Urothelium cell line (cell line): Measurements from ENCODE around the gene GLI3.

Experiments used
- DNase-seq: peaks from one replicate; pipeline ENCODE4 v3.0.0; 2011; ENCODE audit warnings: low spot score, mixed read lengths
- FAIRE-seq: peaks from 2 replicates; lab custom pipeline; 2011; peaks lifted over from hg19 to GRCh38; lab: Jason Lieb, UNC

The GLI3 gene

GRCh38 chr7:42085531-42085930, 151.5 kb downstream of the GLI3 start:
- DNase-seq (no peak), FAIRE-seq (no peak)

DNA sequence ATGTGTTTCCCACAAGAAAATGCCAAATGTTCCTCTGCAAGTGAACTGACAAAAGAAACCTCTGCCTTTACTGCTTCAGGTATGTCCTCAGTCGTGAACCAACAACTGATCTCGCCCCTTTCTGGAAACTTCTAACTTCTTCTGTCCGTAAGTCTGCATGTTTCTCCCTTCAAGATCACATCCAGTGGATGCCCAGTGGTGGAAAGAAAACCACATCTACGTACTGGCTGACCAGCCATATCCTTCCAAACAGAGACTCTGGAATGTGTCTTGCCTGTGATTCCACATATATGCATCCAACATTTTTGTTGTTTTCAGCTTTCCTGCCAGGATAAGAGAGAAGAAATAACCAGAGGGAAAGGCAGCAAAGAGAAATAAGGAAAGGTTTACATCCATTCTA, 152.7 kb downstream of the GLI3 start:
- DNase-seq (no peak), FAIRE-seq (no peak)

DNA sequence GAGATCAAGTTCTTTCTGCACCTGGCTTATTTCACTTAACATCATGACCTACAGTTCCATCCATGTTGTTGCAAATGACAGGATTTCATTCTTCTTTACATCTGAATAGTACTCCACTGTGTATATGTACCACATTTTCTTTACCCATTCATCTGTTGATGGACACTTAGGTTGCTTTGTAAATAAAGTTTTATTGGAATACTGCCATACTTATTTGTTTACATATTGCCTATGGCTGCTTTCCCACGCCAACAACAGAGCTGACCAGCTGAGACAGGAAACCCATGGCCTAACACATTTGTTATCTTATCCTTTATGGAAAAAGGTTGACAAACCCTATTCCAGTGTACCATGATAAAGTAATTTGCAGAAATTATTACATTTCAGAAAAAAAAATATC, 153.7 kb downstream of the GLI3 start:
- DNase-seq: no peak
- no peak for FAIRE-seq

- FAIRE-seq (no peak), DNase-seq (no peak)
Measured at GRCh38 chr7:42082144-42082543, 154.9 kb downstream of the GLI3 start.

GRCh38 chr7:42081671-42082070, 155.3 kb downstream of the GLI3 start:
- DNase-seq (no peak), FAIRE-seq (no peak)

DNA sequence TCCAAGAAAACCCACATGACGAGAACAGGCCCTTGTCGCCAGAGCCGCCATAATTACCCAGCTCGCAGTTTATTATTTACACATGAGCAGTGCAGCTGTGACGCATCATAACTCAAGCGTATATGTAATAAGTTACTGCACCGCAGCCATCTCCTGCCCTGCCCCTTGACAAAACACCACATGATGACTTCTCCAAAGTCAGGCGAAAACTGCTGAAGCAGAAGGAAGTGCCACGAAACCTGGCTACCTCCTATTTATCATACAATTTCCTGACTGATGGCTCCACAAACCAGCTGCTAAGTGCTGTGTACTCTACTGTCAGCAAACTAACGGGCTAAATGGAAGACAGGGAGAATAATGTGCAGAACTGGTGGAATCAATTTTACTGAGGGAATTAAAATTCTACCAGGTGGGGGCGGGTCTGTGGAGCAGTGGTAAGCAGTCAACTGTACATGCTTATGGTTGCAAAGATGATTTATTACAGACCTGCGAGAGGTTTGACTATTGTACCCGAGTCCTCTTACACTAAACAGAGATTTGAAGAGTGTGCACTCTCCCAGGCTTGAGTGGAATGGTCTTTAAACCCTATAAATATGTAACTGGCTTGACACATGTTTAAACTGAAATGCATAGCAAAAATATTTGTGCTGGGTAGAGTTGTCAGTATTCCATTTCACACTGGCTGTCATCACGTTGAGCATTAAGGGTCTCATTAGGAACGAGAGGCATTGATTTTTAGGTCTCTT, 156.0 kb downstream of the GLI3 start:
- FAIRE-seq (no peak), DNase-seq (no peak)

- FAIRE-seq (no peak), DNase-seq (no peak)
Measured at GRCh38 chr7:42077271-42078135, 159.5 kb downstream of the GLI3 start.

DNA sequence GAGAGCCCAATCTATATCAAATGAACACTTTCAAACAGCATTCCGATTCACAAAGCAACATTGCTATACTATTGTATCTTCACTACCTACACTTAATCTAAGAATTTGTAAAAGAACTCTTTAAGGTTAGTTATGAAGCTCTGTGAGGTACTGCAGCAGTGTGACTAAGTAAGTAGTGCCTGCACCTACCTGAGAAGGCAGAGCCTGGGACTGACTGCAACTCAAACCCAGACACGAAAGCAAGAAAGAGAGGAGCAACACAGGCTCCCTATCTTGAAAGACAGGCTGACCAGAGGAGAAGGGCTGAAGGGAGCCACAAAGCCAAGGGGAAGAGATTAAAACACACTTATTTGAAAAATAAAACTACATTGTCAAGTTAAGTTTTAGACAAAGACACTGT, 160.1 kb downstream of the GLI3 start:
- DNase-seq: no peak
- FAIRE-seq: no peak

- FAIRE-seq: no peak
- DNase-seq: no peak
Measured at GRCh38 chr7:42075418-42075817, 161.6 kb downstream of the GLI3 start.

DNA sequence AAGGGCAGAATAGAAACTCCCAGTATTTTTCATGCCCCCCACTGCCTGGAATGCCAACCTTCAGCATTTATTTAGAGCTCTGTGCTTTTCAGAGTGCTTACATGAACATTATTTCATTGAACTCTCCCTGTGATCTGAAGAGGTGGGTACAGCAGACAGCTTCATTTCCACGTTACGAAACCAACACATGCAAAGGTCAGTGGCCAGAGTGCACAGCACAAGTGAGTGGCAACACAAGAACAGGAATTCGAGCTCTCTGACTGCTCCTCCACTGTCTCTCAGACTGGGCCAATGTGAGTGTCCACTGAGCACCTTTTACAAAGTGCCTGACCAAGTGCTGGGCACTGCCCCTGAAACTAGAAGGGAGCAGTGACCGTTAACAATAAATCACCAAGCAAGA, 162.9 kb downstream of the GLI3 start:
- peak; percentile 27 for FAIRE-seq
- DNase-seq: no peak

DNA sequence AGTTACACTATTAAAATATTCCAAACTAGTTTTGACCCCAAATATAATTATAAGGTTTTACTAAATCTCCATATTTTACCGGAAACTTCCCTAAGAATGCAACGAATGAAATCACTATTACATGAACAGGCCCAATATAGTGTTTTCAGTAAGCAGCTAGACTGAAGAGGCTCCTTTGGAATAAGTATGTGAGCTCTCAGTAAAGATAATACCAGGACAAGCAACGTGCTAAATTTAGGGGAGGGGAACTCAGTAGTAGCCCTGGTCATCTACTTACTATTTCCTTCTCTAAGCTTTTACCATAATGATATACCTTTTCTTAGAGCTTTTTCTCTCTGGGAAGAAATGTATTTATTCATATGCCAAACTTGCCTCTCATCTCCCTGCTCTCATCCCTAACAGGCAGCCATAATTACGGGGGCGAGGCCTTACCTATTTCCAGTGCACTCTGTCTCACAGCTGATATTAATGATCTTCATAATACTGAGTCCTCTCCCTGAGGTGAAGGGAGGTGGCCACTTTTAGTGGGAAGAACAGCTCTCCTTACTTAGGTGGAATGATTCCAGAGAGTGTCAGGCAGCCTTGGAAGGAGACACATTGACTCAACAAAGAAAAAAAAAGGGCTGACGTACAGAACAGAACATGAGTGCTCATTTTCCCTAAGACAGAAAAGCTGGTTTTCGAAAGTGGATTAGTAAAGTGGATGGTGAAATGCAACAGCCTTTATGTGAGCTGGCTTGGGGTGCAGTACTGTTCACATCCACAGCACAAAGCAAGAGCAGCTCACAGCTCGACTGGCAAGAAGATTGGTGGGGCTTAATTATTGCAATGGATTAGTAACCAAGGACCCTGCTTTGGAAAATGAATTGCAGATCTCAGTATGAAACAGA, 165.4 kb downstream of the GLI3 start:
- DNase-seq (no peak), FAIRE-seq (peak; percentile 53)

- DNase-seq: no peak
- peak; percentile 20 for FAIRE-seq
Measured at GRCh38 chr7:42070068-42070467, 166.9 kb downstream of the GLI3 start.

- no peak for DNase-seq
- no peak for FAIRE-seq
Measured at GRCh38 chr7:42069590-42069989, 167.4 kb downstream of the GLI3 start.

GRCh38 chr7:42068554-42069280, 168.3 kb downstream of the GLI3 start:
- FAIRE-seq (no peak), DNase-seq (no peak)

- DNase-seq (no peak), FAIRE-seq (no peak)
Measured at GRCh38 chr7:42065942-42066341, 171.1 kb downstream of the GLI3 start.

DNA sequence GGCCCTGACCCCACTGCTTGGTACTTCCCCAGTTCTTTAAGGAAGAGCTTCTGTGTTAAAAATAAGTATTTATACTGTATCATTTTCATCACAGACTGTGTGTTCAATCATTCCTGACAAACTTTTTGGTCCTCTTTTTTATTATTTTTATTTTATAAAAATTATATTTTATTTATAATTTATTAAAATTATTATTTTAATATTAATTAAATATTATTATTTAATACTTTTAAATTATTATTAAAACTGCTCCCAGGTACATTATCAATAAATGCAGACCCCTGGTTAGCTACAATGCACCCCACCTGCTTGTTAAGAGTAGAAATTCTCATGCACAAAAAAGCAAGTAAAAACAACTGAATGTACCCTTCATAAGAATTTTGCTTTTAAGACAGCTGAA, 172.0 kb downstream of the GLI3 start:
- FAIRE-seq (no peak), DNase-seq (no peak)

DNA sequence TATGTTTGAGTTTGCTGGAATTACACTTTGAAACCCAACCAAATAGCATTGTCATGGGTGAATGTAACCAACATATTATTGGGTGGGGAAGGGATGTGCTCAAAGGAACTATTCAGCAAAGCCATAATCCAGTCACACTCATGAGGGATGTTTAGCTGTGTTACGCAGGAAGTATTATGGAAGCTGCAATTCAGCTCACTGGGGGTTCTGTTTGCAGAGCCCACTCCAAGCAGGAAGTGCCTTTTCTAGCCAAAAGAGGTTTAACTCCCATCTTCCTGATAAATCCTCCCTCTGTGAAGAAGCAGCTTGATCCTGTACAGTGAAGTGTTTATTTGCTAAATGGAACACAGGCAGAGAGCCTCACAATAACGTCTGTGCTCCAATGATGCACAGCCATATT, 172.5 kb downstream of the GLI3 start:
- DNase-seq (no peak), FAIRE-seq (no peak)

GRCh38 chr7:42059275-42059674, 177.7 kb downstream of the GLI3 start:
- FAIRE-seq: no peak

DNA sequence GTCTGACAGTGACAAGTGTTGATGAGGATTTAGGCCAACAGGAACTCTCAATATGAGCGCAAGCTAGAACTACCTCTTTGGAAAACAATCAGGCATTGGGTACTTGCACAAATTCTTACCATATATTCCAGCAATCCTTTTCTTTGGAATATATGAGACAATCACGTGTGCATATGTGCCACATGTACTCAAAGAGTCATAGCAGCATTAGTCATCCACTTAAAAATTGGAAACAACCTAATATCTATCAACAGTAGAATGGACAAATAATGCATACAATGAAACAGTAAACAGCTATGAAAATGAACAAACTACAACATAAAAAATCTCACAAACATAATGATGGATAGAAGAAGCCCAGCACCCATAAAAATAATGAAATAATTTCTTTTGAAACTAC, 179.7 kb downstream of the GLI3 start:
- no peak for DNase-seq
- FAIRE-seq: no peak

More at GRCh38 chr7:42059275-42059674, 177.7 kb downstream of the GLI3 start:
- no peak for DNase-seq

DNA sequence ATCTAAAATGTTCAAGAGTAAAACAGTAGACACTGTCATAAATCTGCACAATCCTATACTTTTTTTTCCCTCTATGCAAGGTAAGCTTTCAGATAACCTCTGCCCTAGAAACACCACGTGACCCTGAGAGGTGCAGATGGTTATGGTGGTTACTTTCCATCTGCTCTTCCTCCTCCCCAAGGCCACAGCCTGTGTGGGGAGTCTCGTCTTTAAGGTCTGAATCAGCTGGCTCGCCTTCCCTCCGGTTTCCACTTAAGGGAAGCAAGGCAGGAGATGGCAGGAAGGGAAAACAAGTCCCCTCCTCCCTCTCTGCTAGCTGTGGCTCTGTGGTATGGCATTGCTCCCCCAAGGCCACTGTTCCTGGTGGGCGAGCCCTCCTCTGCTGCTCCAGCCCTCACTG, 181.8 kb downstream of the GLI3 start:
- FAIRE-seq: no peak

DNA sequence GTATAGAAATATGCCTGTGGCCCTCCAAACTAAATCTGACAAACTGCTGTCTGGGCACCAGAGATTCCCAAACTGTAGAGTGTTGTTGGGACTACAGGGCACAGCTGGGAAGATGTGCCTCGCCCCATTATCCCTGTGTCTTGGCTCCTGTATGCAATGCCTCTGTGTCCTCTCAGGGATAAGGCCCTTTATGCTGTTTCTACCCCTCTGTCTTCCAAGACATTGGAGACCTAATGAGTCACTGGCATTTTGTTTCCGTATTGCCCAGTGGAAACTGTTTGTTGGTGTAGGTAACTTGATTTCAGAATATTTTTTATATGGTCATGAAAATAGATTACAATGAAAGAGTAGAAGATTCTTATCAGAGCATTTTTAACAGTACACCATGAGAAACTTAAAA, 183.2 kb downstream of the GLI3 start:
- DNase-seq: no peak
- no peak for FAIRE-seq

More for the DNA sequence above, 181.8 kb downstream of the GLI3 start:
- DNase-seq: no peak
